Nucleus accumbens (tissue), 56 donors: ENCODE measurements around the gene COX17.

Source experiments
- DNase-seq, 56 donors: peaks; one replicate each; lab custom pipeline; 2025; lab: John Stamatoyannopoulos, UW

The COX17 gene

GRCh38 chr3:119647171-119647570 lies 30.0 kb downstream of the COX17 start:
- no peak for DNase-seq

GRCh38 chr3:119645813-119646212 lies 31.4 kb downstream of the COX17 start:
- DNase-seq: no peak

GRCh38 chr3:119644481-119644880 lies 32.7 kb downstream of the COX17 start:
- no peak for DNase-seq

GRCh38 chr3:119643528-119643927 lies 33.7 kb downstream of the COX17 start:
- peak in 1 of 56 donors; percentile 5 for DNase-seq

- no peak for DNase-seq
Measured at GRCh38 chr3:119642746-119643473, 34.3 kb downstream of the COX17 start.

- DNase-seq: no peak
Measured at GRCh38 chr3:119641416-119641815, 35.8 kb downstream of the COX17 start.

GRCh38 chr3:119639494-119640350 lies 37.5 kb downstream of the COX17 start:
- no peak for DNase-seq

GRCh38 chr3:119637679-119638477 lies 39.3 kb downstream of the COX17 start:
- no peak for DNase-seq

- DNase-seq: no peak
Measured at GRCh38 chr3:119636891-119637611, 40.2 kb downstream of the COX17 start.

GRCh38 chr3:119636249-119636648 lies 41.0 kb downstream of the COX17 start:
- no peak for DNase-seq

- DNase-seq: no peak
Measured at GRCh38 chr3:119635719-119636118, 41.5 kb downstream of the COX17 start.

- no peak for DNase-seq
Measured at GRCh38 chr3:119632829-119633228, 44.4 kb downstream of the COX17 start.

- no peak for DNase-seq
Measured at GRCh38 chr3:119632216-119632615, 45.0 kb downstream of the COX17 start.

- DNase-seq: no peak
Measured at GRCh38 chr3:119631516-119631915, 45.7 kb downstream of the COX17 start.

- DNase-seq: no peak
Measured at GRCh38 chr3:119630880-119631329, 46.3 kb downstream of the COX17 start.

- no peak for DNase-seq
Measured at GRCh38 chr3:119630128-119630879, 46.9 kb downstream of the COX17 start.

GRCh38 chr3:119628816-119629445 lies 48.3 kb downstream of the COX17 start:
- no peak for DNase-seq

GRCh38 chr3:119628390-119628789 lies 48.8 kb downstream of the COX17 start:
- DNase-seq: no peak

GRCh38 chr3:119627461-119627860 lies 49.7 kb downstream of the COX17 start:
- peak in 1 of 56 donors; percentile 4 for DNase-seq
